ENCODE measurements around the gene C22orf15.
A peak's percentile ranks its signal among the peaks of the same experiment; 100 is the strongest.

C22orf15 gene, protein sequence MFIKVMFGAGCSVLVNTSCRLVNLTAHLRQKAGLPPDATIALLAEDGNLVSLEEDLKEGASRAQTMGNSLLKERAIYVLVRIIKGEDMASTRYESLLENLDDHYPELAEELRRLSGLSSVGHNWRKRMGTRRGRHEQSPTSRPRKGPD

DNA sequence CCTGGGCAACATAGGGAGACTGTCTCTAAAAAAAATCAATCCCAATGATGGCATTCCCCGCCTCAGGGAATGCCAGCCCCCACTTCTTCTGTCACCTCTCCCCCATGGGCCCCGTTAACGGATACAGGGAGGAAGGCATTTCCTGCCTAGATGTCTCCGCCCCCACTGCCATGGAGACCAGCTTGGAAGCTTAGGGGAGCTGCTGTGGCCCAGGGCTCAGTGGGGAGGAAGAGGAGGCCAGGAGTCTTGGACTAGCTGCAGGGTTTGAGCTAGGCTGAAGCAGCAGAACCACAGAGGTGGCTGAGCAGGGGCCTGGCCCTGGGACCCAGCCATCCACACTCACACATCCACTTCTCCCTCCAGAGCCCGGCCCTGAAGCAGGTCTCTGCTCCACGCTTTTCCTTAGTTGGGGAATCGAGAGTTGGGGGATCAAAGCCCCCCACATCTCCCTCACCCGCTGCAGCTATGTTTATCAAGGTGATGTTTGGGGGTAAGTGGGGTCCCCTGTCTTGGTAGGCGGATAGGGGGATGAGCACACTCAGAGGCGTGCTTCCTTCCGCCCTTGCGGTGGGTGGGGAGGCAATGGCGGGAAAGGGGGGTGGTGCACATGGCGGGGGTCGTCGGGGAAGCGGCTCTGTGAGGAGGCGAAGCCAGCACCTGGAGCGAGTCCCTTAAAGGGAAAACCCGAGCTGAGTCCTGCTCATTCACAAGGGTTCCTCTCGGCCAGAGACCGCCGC lies at the start of gene C22orf15:
TSS of gene C22orf15 (plus strand) at position 149 of the 737 bp plus-strand sequence. CDS start at position 466, 317 bp downstream.
- H3K36me3 ChIP-seq (ENCODE audit: control insufficient read depth, insufficient read depth, low read length): no peaks in the 10 kb centered on the region
- no peak within 1 kb of the TSS for H3K9ac ChIP-seq
- H3K27me3 ChIP-seq (ENCODE audit: control insufficient read depth, insufficient read depth, low read length): no peaks in the 10 kb centered on the region
- H3K4me1 ChIP-seq: no peaks in the 10 kb centered on the region
- H3K79me2 ChIP-seq: no peaks in the 10 kb centered on the region
- H3K9me3 ChIP-seq (ENCODE audit: control insufficient read depth, low read length): no peaks in the 10 kb centered on the region
- no peak within 1 kb of the TSS for H3K27ac ChIP-seq
- TF ChIP-seq, protein P1, sequence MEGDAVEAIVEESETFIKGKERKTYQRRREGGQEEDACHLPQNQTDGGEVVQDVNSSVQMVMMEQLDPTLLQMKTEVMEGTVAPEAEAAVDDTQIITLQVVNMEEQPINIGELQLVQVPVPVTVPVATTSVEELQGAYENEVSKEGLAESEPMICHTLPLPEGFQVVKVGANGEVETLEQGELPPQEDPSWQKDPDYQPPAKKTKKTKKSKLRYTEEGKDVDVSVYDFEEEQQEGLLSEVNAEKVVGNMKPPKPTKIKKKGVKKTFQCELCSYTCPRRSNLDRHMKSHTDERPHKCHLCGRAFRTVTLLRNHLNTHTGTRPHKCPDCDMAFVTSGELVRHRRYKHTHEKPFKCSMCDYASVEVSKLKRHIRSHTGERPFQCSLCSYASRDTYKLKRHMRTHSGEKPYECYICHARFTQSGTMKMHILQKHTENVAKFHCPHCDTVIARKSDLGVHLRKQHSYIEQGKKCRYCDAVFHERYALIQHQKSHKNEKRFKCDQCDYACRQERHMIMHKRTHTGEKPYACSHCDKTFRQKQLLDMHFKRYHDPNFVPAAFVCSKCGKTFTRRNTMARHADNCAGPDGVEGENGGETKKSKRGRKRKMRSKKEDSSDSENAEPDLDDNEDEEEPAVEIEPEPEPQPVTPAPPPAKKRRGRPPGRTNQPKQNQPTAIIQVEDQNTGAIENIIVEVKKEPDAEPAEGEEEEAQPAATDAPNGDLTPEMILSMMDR (IDR thresholded peaks at IDR 0.05): no peak
- no peak within 1 kb of the TSS for H2AFZ ChIP-seq
- no peak within 1 kb of the TSS for H3K4me3 ChIP-seq (ENCODE audit: low read depth, low read length)
- H3K4me2 ChIP-seq (ENCODE audit: low read length): no peak within 1 kb of the TSS

DNA sequence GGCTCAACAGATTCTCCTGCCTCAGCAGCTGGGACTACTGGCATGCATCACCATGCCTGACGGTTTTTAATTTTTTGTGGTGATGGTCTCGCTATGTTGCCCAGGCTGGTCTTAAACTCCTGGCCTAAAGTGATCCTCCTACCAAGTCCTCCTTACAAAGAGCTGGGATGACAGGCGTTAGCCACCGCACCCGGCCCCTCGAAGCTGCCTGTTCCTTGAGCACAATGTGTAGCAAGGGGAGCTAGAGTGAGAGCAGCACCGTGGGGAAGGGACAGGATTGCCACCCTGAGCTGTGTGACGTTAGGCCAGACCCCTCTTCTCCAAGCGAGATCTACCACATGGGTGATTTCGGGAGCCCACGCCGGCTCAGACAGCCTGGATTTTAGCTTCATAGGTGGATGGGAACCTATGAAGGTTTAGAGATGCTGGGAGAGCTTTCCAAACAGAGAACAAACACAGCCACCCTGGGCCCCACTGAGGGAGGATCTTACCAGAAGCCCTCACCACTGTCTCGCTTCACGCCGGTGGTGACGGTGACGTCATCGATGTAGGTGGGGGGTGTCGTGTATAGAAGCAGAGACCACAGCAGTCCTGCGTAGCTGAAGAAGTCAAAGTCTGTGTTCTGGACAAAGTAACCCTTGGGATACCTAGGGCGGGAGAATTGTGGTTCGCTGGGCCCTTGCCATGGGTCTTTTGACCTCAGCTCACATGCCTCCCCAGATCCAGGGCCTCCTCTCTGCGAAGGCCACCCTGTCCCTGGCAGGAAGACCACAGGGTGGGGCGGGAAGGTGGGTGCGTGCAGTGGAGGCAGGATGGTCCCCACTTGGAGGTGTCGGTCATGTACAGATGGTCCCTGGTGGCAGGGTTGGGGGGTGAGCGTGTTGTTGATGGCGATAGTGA lies 48.8 kb upstream of the C22orf15 start:
- Histone ChIP-seq H3K27me3 (ENCODE audit: control insufficient read depth, insufficient read depth, low read length) (no peaks in the 10 kb centered on the region), H3K4me2 (ENCODE audit: low read length) (no peak overlapping the region), H3K27ac (no peak overlapping the region), H3K9me3 (ENCODE audit: control insufficient read depth, low read length) (no peaks in the 10 kb centered on the region), H2AFZ (no peak overlapping the region), H3K9ac (no peak overlapping the region), H3K36me3 (ENCODE audit: control insufficient read depth, insufficient read depth, low read length) (no peaks in the 10 kb centered on the region), H3K79me2 (peaks cover 3% of the 10 kb centered on the region), H3K4me1 (peaks cover 2% of the 10 kb centered on the region), H3K4me3 (ENCODE audit: low read depth, low read length) (no peak overlapping the region)
- TF ChIP-seq, protein P1 (IDR thresholded peaks at IDR 0.05): no peak

DNA sequence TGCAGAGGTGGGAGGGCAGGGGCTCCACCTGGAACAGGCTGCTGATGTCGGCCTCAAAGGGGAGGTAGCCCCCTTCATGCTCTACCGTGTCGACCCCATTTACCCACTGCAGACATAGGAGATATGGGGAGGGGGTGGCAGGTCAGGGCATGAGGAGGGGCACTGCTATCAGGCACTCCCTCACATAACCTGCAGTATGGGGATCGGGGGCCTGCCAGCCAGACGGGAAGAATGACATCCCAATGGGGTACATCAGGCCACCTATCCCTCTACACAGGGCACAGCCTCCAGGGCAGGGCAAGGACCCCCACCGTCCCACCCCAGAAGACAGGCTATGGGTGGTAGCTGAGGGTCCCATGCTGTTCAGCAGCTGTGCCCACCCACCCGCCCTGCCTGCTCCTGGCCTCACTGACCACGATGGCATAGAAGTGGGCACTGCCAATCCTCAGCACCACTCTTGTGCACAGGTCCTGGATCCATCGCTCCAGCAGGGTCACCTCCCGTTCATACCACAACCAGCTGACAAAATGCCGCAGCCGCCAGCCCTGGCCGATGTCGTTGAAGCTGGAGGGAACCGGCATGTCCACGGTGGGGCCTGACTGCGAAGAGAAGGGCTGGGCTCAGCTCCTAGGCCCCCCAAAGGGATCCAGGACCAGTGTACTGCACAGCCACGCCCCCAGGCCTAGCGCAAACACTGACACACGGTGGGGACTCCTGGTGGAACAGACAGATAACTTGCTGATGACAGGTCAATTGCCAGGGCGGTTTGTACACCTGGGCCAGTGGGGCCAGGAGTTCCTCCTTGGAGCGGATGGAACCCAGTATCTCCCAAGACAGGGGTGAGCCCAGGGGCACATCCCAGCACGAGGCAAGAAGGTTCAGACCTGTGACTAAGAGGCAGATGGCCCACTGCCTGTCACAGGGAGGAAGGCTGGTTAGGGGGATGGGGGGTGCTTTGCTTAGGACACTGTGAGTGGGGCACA lies 47.9 kb upstream of the C22orf15 start:
- no peak overlapping the region for H3K27ac ChIP-seq
- no peak overlapping the region for H3K9ac ChIP-seq
- peaks cover 2% of the 10 kb centered on the region for H3K4me1 ChIP-seq
- no peaks in the 10 kb centered on the region for H3K9me3 ChIP-seq (ENCODE audit: control insufficient read depth, low read length)
- H3K4me2 ChIP-seq (ENCODE audit: low read length): peak overlapping the region; percentile 74
- TF ChIP-seq, protein P1 (IDR thresholded peaks at IDR 0.05): no peak
- no peaks in the 10 kb centered on the region for H3K27me3 ChIP-seq (ENCODE audit: control insufficient read depth, insufficient read depth, low read length)
- H3K4me3 ChIP-seq (ENCODE audit: low read depth, low read length): peak overlapping the region; percentile 99
- H3K79me2 ChIP-seq: peaks cover 3% of the 10 kb centered on the region
- no peaks in the 10 kb centered on the region for H3K36me3 ChIP-seq (ENCODE audit: control insufficient read depth, insufficient read depth, low read length)
- no peak overlapping the region for H2AFZ ChIP-seq

DNA sequence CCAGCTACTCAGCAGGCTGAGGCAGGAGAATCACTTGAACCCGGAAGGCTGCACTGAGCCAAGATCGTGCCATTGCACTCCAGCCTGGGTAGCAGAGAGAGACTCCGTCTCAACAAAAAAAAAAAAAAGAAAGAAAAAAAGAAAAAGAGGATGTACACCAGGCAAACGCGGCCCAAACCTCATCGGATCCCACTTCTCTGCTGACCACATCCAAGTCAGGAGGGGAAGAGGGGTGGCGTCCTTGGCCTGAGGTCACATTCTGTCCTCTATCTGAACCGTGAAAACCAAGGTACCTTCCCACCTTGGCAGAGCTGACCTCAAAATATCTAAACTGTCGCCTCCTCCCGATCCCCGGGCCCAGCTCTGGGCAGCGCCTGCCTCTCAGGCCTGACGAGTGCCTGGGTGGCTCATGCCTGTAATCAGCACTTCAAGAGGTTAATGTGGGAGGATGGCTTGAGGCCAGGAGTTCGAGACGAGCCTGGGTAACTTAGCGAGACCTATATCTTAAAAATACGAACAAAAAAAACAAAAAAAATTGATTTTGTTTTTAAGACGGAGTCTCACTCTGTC lies 46.9 kb upstream of the C22orf15 start:
- Histone ChIP-seq H2AFZ (no peak overlapping the region), H3K27ac (peak overlapping the region; percentile 47), H3K9me3 (ENCODE audit: control insufficient read depth, low read length) (no peaks in the 10 kb centered on the region), H3K36me3 (ENCODE audit: control insufficient read depth, insufficient read depth, low read length) (no peaks in the 10 kb centered on the region), H3K27me3 (ENCODE audit: control insufficient read depth, insufficient read depth, low read length) (no peaks in the 10 kb centered on the region), H3K4me3 (ENCODE audit: low read depth, low read length) (peak overlapping the region; percentile 99), H3K79me2 (peaks cover 3% of the 10 kb centered on the region), H3K4me2 (ENCODE audit: low read length) (peak overlapping the region; percentile 74), H3K9ac (no peak overlapping the region), H3K4me1 (peaks cover 2% of the 10 kb centered on the region)
- TF ChIP-seq, protein P1 (IDR thresholded peaks at IDR 0.05): no peak
